Inferior parietal cortex (tissue), 1 donor: ENCODE data around the gene KLHL5.
"Not testable (repeated sequence)": the region's sequence is repeated elsewhere in the genome, so short reads cannot be mapped to it uniquely, and the experiment has no call there.

ENCODE experiments used
- DNase-seq: peaks from one replicate; pipeline ENCODE4 v3.0.0-alpha.2; 2016; ENCODE audit errors: extremely low spot score

KLHL5 gene

DNA sequence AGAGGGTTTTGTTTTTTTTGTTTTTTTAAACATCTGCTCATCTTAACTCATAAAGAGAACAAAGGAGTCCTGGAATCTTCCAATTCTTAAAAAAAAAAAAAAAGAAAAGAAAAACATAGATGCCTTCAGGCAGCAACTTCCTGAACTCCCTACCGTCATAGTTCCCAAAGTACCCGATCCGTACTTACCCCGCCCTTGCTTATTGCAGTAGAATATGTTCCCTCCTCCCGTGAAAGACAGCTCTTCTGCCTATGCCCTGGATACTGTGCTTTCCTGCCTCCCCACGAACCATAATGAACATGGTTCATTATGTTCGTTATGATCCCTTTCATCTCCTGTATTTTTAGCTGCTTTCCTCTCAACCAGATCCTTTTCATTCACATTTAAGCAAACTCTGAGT, 40.3 kb downstream of the KLHL5 start:
- no peak for DNase-seq

DNA sequence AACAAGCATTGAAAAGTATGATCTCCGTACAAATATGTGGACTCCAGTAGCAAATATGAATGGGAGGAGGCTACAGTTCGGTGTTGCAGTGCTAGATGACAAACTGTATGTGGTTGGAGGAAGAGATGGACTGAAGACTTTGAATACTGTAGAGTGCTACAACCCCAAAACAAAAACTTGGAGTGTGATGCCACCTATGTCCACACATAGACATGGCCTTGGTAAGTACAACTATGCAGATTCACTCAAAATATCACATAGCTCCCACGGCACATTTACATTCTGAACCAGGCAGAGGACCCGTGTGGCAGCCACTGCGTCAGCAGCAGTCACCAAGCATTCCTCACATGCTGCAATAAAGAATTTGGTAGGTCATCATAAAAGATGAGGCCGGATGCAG, 41.3 kb downstream of the KLHL5 start:
- DNase-seq, result no peak

DNA sequence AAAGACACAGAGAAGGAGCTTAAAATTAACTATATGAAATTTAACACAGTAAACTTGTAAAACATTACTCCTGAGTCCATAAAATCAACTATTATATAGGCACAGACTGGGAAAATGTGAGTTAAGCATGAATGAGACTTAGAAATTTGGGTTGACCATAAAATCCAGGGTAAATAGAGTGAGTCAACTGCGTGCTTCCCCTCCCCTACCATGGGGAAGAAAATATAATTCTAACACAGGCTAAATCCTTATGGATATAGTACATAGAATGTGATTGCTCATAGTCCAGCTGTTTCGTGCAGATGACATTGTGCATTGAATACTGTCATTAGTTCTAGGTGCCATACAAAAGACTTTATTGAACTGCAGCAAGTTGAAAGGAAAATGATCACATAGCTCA, 42.2 kb downstream of the KLHL5 start:
- no peak for DNase-seq

DNA sequence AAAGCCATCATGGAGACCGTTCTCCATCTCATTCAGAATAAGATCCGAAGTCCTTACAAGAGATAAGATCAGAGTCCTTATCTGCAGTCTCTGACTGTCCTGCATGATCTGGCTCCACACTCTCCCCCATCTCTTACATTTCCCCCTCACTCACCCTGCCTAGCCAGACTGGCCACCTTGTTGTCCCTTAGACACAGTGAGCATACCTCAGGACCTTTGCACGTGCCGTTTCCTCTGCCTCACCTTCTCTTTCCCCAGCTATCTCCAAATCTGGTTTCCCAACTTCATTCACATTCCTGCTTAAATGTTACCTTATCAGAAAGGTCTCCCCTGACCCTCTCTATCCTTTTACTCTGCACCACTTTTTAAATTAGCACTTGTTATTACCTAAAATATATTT, 44.0 kb downstream of the KLHL5 start:
- DNase-seq, result no peak

DNA sequence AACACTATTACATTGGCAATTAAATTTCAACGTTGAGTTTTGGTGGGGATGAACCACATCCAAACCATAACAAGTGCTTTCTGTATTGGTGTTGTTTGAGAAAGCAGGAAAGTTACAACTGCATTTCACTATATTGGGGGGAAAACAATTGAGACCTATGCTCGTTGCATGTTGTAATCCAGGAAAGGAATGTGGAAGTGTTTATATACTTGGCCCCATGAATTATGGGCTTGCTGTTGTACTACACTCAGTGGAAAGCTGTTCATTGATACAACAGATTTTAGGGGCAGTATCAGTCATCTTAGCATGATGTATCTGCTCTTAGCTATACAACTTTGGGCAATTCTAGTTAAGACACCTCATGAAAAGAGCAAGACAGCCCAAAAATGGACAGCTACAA, 52.4 kb downstream of the KLHL5 start:
- no peak for DNase-seq

DNA sequence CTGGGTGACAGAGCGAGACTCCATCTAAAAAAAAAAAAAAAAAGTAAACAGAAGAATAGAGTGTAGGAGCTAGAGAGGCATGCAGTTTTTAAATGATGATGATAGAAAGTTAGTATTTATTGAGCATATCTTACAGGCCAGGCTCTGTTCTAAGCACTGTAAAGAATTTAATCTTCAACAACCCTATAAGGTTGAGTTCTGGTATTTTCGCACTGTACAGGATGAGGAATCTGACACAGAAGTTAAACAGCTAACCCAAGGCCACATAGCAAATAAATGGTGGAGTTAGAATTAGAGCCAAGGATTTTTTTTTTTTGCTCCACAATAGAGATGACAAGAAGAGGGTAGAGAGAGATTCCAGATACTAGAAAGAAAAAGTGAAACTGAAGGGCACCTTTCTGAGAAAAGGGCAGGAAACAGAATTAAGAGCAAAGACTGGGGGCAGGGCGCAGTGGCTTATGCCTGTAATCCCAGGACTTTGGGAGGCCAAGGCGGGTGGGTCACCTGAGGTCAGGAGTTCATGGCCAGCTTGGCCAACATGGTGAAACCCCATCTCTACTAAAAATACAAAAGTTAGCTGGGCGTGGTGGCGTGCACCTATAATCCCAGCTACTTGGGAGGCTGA, 56.1 kb downstream of the KLHL5 start:
- DNase-seq, result no peak

DNA sequence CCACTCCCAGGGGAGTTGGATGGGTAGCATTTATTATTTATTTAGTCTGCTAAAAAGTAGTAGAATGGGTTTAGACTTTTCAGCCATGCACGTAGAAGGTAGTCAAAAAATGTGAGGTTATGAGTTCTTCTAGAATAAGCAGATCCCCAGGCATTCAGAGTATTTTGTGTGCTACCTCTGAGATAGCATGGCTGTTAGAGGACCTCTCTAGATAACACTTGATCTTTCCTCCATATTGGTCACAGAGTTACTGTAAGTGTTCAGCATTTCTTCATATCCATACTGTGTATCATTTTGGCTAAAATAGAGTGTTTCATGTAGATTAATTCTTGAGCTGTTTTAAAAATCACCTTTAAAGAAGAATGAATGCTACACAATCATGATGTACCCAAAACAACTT, 58.4 kb downstream of the KLHL5 start:
- no peak for DNase-seq

DNA sequence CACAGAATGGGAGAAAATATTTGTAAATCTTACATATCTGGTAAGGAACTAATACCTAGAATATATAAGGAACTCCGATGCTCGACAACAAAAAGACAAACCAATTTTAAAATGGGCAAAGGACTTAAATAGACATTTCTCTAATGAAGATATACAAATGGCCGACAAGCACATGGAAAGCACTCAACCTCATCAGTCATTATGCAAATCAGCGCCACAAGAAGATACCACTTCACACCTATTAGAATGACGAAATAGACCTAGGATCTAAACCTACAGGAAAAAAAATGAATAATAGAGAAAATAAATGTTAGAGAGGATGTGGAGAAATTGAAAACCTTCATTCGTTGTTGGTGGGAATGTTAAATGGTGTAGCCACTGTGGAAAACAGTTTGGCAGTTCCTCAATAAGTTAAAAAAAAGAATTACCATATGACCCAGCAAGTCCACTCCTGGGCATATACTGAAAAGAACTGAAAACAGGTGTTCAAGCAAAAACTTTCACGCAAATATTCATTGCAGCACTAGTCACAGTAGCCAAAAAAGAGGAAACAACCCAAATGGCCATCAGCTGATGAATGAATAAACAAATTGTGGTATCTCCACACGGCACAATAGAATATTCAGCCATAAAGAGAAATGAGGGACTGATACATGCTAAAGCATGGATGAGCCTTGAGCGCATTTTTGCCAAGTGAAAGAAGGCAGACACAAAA, 63.0 kb downstream of the KLHL5 start:
- no peak for DNase-seq

DNA sequence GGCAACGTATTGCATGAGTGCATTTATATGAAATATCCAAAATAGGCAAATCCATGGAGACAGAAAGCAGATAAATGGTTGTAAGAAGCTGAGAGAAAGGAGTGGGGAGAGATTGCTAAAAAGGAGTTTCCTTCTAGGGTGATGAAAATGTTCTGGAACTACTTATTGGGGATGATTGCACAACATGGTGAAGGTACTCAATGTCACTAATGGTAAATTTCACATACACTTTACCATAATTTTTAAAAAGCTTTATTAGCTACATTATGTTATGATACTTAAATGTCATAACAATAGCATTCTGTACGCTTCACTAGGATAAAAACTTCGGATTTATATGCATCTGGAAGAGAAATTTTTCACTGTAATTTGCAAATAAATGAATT, 63.6 kb downstream of the KLHL5 start:
- DNase-seq, result no peak

DNA sequence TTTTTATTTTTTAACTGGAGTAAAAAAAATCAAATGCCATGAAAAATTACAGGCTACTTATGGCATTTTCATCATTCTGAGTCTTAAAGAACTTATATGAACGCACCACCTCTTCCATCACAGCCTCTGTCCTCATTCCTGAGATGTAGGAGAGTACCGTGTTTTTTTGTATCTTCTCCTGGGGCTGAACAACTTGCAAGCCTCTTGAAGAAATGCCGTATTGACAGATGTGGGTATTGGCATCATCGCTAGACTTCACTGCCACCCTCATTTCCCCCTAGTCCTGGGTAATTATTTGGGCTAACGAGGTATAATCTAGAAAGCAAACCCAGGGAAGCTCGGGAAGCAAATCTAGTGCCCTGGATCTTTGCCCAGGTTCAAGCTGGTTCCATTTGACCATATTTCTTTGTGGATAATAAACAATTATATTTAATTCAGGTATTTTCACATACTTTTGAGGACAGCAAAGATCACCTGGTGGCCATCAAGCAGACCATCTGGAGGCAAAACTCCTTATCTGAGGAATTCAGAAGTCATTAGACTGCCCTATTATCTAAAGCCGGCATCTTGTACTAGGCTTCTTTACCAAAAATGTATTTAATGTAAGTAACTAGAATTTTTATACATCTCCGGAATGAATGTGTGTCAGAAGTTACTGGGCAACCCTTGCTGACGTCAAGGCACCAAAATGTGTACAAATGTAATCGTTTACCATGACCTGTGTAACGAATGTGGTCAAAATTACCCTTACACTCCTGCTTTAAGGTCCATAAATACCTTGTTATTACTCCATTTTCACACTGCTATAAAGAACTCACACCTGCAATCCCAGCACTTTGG, 64.4 kb downstream of the KLHL5 start:
- DNase-seq, result no peak

DNA sequence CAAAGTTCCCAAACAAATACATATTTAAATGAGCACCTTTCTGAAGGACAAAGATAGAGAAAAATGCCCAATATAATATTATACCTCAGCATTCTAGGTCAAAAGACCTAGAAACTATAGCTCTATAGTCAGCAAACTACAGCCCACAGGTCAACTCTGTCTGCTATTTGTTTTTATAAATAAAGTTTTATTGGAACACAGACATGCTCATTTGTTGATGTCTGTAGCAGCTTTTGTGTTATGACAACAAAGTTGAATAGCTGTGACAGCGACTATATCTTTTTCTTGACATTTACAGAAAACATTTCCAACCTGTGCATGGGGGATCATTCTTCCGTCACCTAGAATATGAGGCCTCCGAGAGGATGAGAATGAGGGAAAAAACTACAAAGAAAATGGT, 71.6 kb downstream of the KLHL5 start:
- DNase-seq, result no peak

DNA sequence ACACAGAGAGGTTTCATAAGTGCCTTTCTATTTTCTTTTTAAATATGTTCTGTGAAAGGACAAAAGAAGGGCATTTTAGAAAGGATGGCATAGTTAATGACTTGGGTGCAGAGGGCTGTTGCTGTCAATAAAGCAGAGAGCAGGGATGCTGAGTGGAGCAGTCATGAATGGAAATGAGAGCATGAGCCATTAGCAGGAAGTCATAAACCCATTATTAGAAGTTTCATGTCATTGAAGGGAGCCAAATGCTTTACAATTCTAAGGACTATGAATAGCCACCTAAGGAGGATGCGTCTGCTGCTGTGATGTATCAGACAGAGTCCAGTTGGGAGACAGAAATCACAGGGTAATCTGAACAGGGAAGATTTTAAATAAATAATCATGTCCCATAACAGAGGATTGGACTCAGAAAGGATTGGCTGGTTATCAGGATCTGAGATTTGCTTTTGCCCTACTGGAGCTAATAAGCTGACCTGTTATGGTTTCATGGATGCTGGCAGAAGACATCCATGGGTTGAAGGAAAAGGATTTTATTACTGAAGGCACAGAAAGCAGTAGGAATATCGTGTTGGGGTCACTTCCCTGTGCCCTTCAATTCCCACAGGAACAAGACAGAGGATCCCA, 72.8 kb downstream of the KLHL5 start:
- DNase-seq, result no peak

DNA sequence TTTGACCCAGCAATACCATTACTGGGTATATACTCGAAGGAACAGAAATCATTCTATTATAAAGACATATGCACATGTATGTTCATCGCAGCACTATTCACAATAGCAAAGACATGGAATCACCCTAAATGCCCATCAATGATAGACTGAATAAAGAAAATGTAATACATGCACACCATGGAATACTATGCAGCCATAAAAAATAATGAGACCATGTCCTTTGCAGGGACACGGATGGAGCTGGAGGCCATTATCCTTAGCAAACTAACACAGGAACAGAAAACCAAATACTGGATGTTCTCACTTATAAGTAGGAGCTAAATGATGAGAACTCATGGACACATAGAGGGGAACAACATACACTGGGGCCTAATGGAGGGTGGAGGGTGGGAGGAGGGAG, 76.2 kb downstream of the KLHL5 start:
- not testable (repeated sequence) for DNase-seq

DNA sequence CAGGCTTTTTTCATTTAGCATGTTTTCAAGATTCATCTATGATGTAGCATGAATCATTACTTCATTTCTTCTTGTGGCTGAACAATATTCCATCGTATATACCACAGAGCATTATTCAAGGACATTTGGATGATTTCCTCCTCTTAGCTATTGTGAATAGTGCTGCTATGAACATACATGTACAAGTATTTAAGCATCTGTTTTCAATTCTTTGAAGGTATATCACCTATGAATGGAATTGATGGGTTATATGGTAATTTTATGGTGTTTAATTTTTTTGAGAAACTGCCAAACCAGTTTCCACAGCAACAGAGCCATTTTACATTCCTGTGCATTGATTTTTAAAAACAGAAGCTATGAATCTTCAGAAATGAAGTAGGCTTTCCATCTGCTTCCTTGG, 84.2 kb downstream of the KLHL5 start:
- DNase-seq, result no peak

DNA sequence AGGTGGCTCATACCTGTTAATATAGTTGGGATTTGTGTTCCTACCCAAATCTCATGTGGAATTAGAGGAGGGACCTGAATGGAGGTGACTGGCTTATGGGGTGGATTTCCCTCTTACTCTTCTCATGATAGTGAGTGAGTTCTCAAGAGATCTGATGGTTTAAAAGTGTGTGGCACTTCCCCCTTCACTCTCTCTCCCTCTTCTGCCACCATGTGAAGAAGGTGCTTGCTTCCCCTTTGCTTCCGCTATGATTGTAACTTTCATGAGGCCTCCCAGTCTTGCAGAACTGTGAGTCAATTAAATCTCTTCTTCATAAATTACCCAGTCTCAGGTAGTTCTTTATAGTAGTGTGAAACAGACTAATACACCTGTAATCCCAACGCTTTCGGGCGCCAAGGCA, 92.0 kb downstream of the KLHL5 start:
- no peak for DNase-seq

DNA sequence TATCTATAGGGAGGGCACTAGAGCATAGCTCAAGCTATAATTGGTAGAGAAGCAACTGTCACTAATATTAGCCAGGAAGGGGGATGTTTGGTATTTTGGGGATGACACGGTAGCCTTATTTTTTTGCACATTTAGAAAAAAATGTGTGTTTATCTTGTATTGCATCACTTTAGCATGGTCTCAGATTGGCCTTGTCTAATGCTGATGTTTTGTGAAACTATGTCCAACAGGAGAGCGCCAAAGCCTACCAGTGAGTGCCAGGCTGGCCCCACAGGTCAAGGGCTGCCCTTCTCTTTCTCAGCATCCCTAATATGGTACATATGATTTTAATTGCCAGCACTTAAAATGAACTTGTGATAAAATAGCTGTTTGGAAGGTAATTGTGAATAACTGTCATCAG, 95.5 kb downstream of the KLHL5 start:
- DNase-seq, result no peak

DNA sequence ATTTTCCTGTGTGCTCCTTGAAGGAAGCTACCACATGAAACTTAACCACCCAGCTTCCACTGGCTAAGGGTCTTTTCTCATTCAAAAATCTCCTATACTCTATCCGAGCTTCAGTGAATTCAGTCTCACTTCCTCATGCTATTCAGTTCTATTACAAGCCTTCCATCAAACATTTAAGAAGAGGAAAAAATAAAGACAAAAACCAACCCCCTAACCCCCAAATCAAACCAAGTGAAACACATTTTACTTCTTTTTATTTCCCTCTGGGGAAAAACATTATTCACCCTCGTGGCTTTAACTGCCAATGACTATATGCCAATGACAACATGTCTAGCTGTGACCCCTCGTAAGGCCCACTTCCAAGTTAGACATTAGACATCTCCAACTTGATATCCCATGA, 104.1 kb downstream of the KLHL5 start:
- DNase-seq, result no peak

DNA sequence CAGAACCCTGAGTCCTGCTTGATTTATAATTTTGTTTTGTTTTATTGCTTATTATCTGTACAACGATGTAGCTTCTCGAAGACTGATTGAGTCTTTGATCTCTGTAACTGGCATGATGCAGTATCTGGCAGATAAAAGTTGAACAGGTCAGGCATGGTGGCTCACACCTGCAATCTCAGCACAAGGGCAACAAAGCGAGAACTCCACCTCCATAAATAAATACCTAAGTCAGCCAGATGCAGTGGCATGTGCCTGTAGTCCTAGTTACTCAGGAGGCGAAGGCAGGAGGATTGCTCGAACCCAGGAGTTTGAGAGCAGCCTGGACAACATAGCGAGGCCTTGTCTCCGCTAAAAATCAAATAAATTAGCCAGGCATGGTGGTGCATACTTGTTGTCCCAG, 104.6 kb downstream of the KLHL5 start:
- DNase-seq, result no peak

DNA sequence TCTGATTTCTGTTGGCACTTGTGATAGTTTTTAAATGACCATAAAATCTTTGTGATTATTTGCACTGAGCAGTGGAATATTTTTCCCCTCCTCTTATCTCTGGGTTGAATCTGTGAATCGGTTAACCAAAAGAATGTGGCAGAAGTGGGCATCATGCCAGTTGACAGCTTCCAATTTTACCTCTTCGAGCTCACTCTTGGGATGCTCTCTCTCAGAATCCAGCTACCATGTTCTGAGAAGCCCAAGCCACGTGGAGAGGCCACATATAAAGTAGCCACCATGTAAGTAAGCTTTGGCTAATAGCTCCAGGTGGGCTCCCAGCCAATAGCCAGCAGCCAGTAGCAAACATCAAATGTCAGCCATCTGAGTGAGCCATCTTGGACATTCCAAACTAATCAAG, 107.4 kb downstream of the KLHL5 start:
- no peak for DNase-seq

DNA sequence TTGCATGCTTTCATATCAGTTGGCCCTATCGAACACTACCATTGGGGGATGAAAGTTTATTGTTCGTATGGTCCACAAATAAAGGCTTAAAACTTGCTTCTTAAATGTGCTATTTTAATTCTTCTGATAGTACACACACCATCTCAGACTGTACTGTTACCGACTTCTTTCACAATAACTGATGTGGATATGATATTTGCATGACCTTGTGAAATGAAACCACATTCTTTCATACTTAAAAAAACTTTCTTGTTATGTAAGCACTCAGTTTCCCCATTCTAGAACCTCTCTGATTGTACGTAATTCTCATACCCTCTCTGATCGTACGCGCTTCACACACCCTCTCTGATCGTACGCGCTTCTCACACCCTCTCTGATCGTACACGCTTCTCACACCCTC, 108.3 kb downstream of the KLHL5 start:
- DNase-seq, result no peak
